K562 (cell line): ENCODE measurements around the gene ALOXE3. TPM values are rescaled to one million over a fixed set of nuclear protein-coding genes. Genes with fewer than 3 reads are reported as not detected.

Experiments
- ATAC-seq: fragments of 200-7000 bp; cut with Tn5 transposase; 3 replicates; pipeline ENCODE4 v1.9.1; 2020; ENCODE audit warnings: moderate library complexity
- BruUV-seq: library from RNA; stranded (reverse); fragments of 400-500 nt; replicated peaks from 2 replicates; lab custom pipeline; 2021; lab: Mats Ljungman, UMichigan
- CTCF ChIA-PET: fragments of 300-600 bp; formaldehyde crosslinking; extraction: SDS; loops from one replicate; lab custom pipeline; 2021; ENCODE audit warnings: low intra/inter-chr PET ratio; lab: Yijun Ruan, JAX
- POLR2A ChIA-PET: fragments of 300-600, 350-650 bp; sonication (Branson Sonifier 250); formaldehyde crosslinking; extraction: SDS; loops from one replicate; lab custom pipeline; 2021; ENCODE audit warnings: antibody characterized with exemption, inconsistent platforms; lab: Yijun Ruan, JAX
- DNase-seq, 4 experiments: peaks; one replicate each; pipeline versions ENCODE4 v3.0.0 to v3.0.0-alpha.2; 2011 to 2018; ENCODE audit warnings: low spot score in 3 of 4, mixed read lengths in 3 of 4; ENCODE audit errors: extremely low read depth in 1 of 4
- FAIRE-seq: peaks from 2 replicates; lab custom pipeline; 2011; peaks lifted over from hg19 to GRCh38; lab: Jason Lieb, UNC
- H2AFZ ChIP-seq: 2 replicates; pipeline ENCODE4 v1.6.0; 2011; ENCODE audit warnings: low read depth, low read length, control low read depth, inconsistent platforms
- H3K27ac ChIP-seq: fragments of 200-600 bp; 3 replicates; pipeline ENCODE4 v1.8.0; 2011; ENCODE audit warnings: low read depth, mild to moderate bottlenecking, control low read depth, inconsistent platforms, low read length, moderate library complexity, mixed read lengths; ENCODE audit errors: extremely low read depth
- H3K27me3 ChIP-seq, 2 experiments: fragments of 300-600 bp in 1 of 2; 2 replicates in 1 of 2; 3 replicates in 1 of 2; pipeline versions ENCODE4 v1.6.0 to v1.8.0; 2011; ENCODE audit warnings: inconsistent platforms in 2 of 2, low read length in 2 of 2, mild to moderate bottlenecking in 1 of 2, mixed read lengths in 1 of 2, moderate library complexity in 1 of 2; ENCODE audit not compliant: control insufficient read depth in 2 of 2, insufficient read depth in 2 of 2
- H3K36me3 ChIP-seq: fragments of 300-600 bp; 3 replicates; pipeline ENCODE4 v1.8.0; 2011; ENCODE audit warnings: mild to moderate bottlenecking, low read length, inconsistent platforms; ENCODE audit not compliant: control insufficient read depth, insufficient read depth
- H3K4me1 ChIP-seq, 2 experiments: fragments of 200-600 bp in 1 of 2; replicated peaks in 1 of 2; 2 replicates in 1 of 2; 3 replicates in 1 of 2; pipeline versions ENCODE4 v1.5.1 to v1.8.0; 2011; ENCODE audit warnings: inconsistent platforms in 2 of 2, low read length in 2 of 2, mild to moderate bottlenecking in 1 of 2, mixed read lengths in 1 of 2, moderate library complexity in 1 of 2; ENCODE audit not compliant: control insufficient read depth in 2 of 2, insufficient read depth in 2 of 2
- H3K4me2 ChIP-seq: 2 replicates; pipeline ENCODE4 v1.6.1; 2011; ENCODE audit warnings: low read length, control low read depth, inconsistent platforms, mixed read lengths; ENCODE audit not compliant: insufficient read depth
- H3K4me3 ChIP-seq: fragments of 200-600 bp; sonication (generic), shearing (Covaris generic); 2 replicates; pipeline ENCODE4 v1.5.1; 2016; ENCODE audit warnings: control low read depth, inconsistent platforms
- H3K79me2 ChIP-seq: fragments of 200-600 bp; 3 replicates; pipeline ENCODE4 v1.8.0; 2011; ENCODE audit warnings: low read length, inconsistent platforms; ENCODE audit not compliant: control insufficient read depth, insufficient read depth
- H3K9ac ChIP-seq, 2 experiments: 2 replicates each; pipeline versions ENCODE4 v1.6.0 to v1.6.1; 2011; ENCODE audit warnings: low read depth in 2 of 2, low read length in 2 of 2, control low read depth in 1 of 2, inconsistent platforms in 1 of 2, mild to moderate bottlenecking in 1 of 2, mixed read lengths in 1 of 2; ENCODE audit not compliant: insufficient read depth in 1 of 2
- H3K9me1 ChIP-seq: one replicate; pipeline ENCODE4 v1.6.0; 2011; ENCODE audit warnings: inconsistent platforms, mild to moderate bottlenecking, low read length, moderate library complexity; ENCODE audit not compliant: control insufficient read depth, insufficient read depth
- H3K9me3 ChIP-seq: replicated peaks from 2 replicates; pipeline ENCODE4 v1.5.1; 2011; ENCODE audit warnings: low read depth, low read length, inconsistent platforms; ENCODE audit not compliant: control insufficient read depth, insufficient read depth
- H4K20me1 ChIP-seq: replicated peaks from 2 replicates; pipeline ENCODE4 v1.6.1; 2011; ENCODE audit warnings: low read length, inconsistent platforms, mixed read lengths; ENCODE audit not compliant: control insufficient read depth, insufficient read depth
- ARNT ChIP-seq, 2 experiments: fragments of 450-650 bp; IDR thresholded peaks; 2 replicates each; pipeline ENCODE4 v1.6.1; 2016; ENCODE audit warnings: mild to moderate bottlenecking in 1 of 2
- CC2D1A ChIP-seq: fragments of 450-650 bp; IDR thresholded peaks from 2 replicates; pipeline ENCODE4 v1.6.1; 2017; ENCODE audit warnings: mild to moderate bottlenecking
- RFX1 ChIP-seq: fragments of 450-650 bp; IDR thresholded peaks from 2 replicates; pipeline ENCODE4 v1.6.1; 2016; ENCODE audit warnings: mild to moderate bottlenecking, moderate library complexity
- SMARCA5 ChIP-seq: fragments of 450-650 bp; IDR thresholded peaks from 2 replicates; pipeline ENCODE4 v1.6.1; 2016
- TOE1 ChIP-seq, 2 experiments: fragments of 450-650 bp in 1 of 2; sonication (generic) in 1 of 2; formaldehyde crosslinking in 1 of 2; IDR thresholded peaks; 2 replicates each; pipeline versions ENCODE4 v1.7.1 to v1.8.0; 2016 to 2022; ENCODE audit warnings: borderline replicate concordance in 2 of 2, mild to moderate bottlenecking in 2 of 2, antibody characterized with exemption in 1 of 2, inconsistent platforms in 1 of 2, low read depth in 1 of 2, missing genetic modification reagents in 1 of 2, moderate library complexity in 1 of 2
- XRCC5 ChIP-seq: fragments of 200-400 bp; formaldehyde crosslinking; IDR thresholded peaks from 2 replicates; pipeline ENCODE4 v1.6.1; 2017; ENCODE audit warnings: low read depth, mild to moderate bottlenecking, low read length
- ZEB2 ChIP-seq: fragments of 450-650 bp; IDR thresholded peaks from 2 replicates; pipeline ENCODE4 v1.6.1; 2016
- ZNF766 ChIP-seq: fragments of 200-800 bp; sonication (Bioruptor generic); conservative IDR thresholded peaks from 2 replicates; pipeline ENCODE4 v1.6.1; 2016; ENCODE audit warnings: missing genetic modification characterization, missing compliant biosample characterization
- WGBS: fragments of 100-300 bp; shearing (Covaris generic); methylation state at CpG from one replicate; pipeline ENCODE4 v1.1.6; 2016; ENCODE audit warnings: low coverage, mixed read lengths; ENCODE audit not compliant: insufficient coverage; ENCODE audit errors: missing lambda C conversion rate; 5-methylcytosine and 5-hydroxymethylcytosine counted together
- in situ Hi-C: fragments of 300-500 bp; cut with MboI; formaldehyde crosslinking; loops from 4 replicates; pipeline ENCODE4 v1.15.0; 2018; ENCODE audit warnings: inconsistent platforms, mixed read lengths
- intact Hi-C: fragments of 100-400 bp; cut with micrococcal nuclease; formaldehyde crosslinking; loops from 2 replicates; pipeline ENCODE4 v1.14.2; 2022
- polyA plus RNA-seq, 8 experiments: library from polyadenylated mRNA; depleted of rRNA in 4 of 8; stranded (reverse) in 5 of 8; unstranded in 3 of 8; fragments of >200 nt; fragmentation: Nextera tagmentation in 2 of 8; fragmentation: Illumina TruSeq in 1 of 8; extraction: Ambion mirVana in 2 of 8; extraction: Trizol in 1 of 8; gene quantifications; 2 replicates each; pipeline versions ENCODE4 v1.2.1 to v1.2.3, GENCODE V29; 2011 to 2014; ENCODE audit warnings: inconsistent platforms in 1 of 8, missing spikeins in 1 of 8
- total RNA-seq, 7 experiments: library from RNA; depleted of rRNA in 6 of 7; stranded (reverse); fragments of >200 nt in 6 of 7; fragmentation: Illumina TruSeq in 2 of 7; extraction: Trizol in 2 of 7; gene quantifications; 2 replicates each; pipeline versions ENCODE4 v1.2.1 to v1.2.3, GENCODE V29; 2011 to 2021; ENCODE audit warnings: low replicate concordance in 1 of 7
- TF ChIP-seq, protein P1 (sequence below): fragments of 200-800 bp; sonication (Bioruptor generic); IDR thresholded peaks from 2 replicates; pipeline ENCODE4 v1.6.1; 2017; ENCODE audit warnings: missing genetic modification characterization, missing compliant biosample characterization

Gene ALOXE3
- total and polyA plus RNA-seq, 9 of the 15 experiments (the other 6 are each of a cell fraction or from before 2014, with no cell fraction given): 0.04 TPM; not detected in 8

DNA sequence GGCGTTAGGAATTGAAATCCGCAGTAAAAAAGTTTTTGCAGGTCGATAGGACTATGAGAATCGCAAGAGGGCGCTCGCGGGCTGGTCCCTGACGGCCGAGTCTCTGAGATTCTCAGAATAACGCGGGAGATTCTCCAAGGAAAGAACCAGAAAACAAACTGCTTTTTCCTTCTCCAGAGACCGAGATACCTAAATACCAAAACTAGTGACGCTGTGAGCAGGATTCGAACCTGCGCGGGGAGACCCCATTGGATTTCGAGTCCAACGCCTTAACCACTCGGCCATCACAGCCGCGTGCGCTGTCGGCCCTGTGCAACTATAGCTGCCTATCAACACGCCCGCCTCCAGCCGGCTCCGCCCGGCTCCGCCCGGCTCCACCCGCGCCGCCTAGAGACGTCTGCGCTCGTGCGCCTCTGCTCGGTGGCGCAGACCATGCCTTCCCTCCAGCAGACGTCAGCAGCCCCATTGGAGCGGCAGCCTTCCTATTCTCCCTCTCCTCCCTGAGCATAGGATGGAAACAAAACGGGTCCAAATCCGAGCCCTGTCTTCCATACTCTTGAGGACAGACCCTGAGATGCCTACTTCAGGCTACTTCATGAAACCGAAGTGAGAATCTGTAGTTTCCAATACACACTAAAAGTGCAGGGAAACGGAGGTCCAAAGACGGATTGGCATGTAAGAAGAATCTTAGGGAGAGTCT lies 20.5 kb upstream of the ALOXE3 start (continued):
- TF ChIP-seq, protein P1, sequence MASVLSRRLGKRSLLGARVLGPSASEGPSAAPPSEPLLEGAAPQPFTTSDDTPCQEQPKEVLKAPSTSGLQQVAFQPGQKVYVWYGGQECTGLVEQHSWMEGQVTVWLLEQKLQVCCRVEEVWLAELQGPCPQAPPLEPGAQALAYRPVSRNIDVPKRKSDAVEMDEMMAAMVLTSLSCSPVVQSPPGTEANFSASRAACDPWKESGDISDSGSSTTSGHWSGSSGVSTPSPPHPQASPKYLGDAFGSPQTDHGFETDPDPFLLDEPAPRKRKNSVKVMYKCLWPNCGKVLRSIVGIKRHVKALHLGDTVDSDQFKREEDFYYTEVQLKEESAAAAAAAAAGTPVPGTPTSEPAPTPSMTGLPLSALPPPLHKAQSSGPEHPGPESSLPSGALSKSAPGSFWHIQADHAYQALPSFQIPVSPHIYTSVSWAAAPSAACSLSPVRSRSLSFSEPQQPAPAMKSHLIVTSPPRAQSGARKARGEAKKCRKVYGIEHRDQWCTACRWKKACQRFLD (CRISPR knock-in tag): peak; percentile 41; the same call in 1 of the 2 replicates
- peak; percentile 46; the same call in 1 of the 2 replicates for TF ChIP-seq XRCC5

DNA sequence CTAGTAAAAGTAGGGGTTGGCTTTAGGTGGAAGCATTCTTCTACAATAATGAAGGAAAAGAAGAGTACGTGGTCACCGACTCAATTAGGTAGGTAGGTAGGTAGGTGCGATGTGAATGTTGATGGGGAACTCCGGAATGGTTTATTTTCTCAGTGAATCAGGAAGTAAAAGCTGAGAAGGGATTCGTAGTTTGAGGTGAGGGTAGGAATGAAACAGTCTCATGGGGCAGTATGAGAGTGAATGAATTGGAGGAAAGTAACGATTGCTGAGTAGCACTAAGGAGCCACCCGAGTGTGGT lies 20.0 kb upstream of the ALOXE3 start:
- in situ Hi-C loops: no loop called here
- CTCF ChIA-PET: interaction anchor here (0.6 to 1.4 kb wide), 3 partner anchors 17 to 99 kb away, joined by 3 to 4 read pairs (median 3); no protein-coding TSS in a partner anchor
- H3K79me2 ChIP-seq: no peaks in the 10 kb centered on the region
- peak overlapping the region; percentile 86 to 87; a peak in 3 of 4 replicates for H3K9ac ChIP-seq
- intact Hi-C loops: loop anchor here (1.0 to 5.0 kb wide), 6 partner anchors 18 to 164 kb away; no protein-coding TSS in a partner anchor
- H3K9me1 ChIP-seq: no peaks in the 10 kb centered on the region
- 0 out of 2 replicates have a peak, but pooled peaks cover 2% of the 10 kb centered on the region for H4K20me1 ChIP-seq
- peak overlapping the region; percentile 92 for H3K4me2 ChIP-seq
- ATAC-seq (no peak), FAIRE-seq (no peak), DNase-seq (no peak)
- H2AFZ ChIP-seq: peak overlapping the region; percentile 90
- peak overlapping the region; percentile 59 for H3K4me3 ChIP-seq
- POLR2A ChIA-PET: interaction anchor here (0.6 to 2.8 kb wide), 7 partner anchors 11 to 83 kb away, joined by 3 to 14 read pairs (median 5); no protein-coding TSS in a partner anchor
- peak overlapping the region; percentile 95 for H3K27ac ChIP-seq
- no TSS peak for BruUV-seq
- H3K27me3 ChIP-seq: no peaks in the 10 kb centered on the region
- WGBS: 0% methylated on average over 7 of the region's 7 CpGs
- no peaks in the 10 kb centered on the region for H3K9me3 ChIP-seq
- peaks cover 30% of the 10 kb centered on the region; the same call in 1 of the 3 replicates for H3K36me3 ChIP-seq
- H3K4me1 ChIP-seq: peaks cover 6 to 30% of the 10 kb centered on the region in 2 experiments; a peak in 4 of 5 replicates
- TF ChIP-seq ZEB2 (0 out of 2 replicates have a peak, but pooled peaks have one; percentile 38), TOE1 (IDR thresholded peaks at IDR 0.05; ENCODE audit: borderline replicate concordance) (peak; percentile 28; the same call in 1 of the 2 replicates), TOE1 (CRISPR knock-in tag; IDR thresholded peaks at IDR 0.05; ENCODE audit: borderline replicate concordance, low read depth) (no peak), SMARCA5 (0 out of 2 replicates have a peak, but pooled peaks have one; percentile 35), CC2D1A (0 out of 2 replicates have a peak, but pooled peaks have one; percentile 16), ARNT (IDR thresholded peaks at IDR 0.05) (0 out of 4 replicates have a peak, but pooled peaks of 1 of the 2 experiments have one; percentile 13), RFX1 (no peak), ZNF766 (peak; percentile 42; the same call in 1 of the 2 replicates)
